Ectodermal cell (in vitro differentiated cells): ENCODE results near the gene CDH13.

Source experiments
- H3K27ac ChIP-seq: 2 replicates; pipeline ENCODE4 v1.7.0; 2013; ENCODE audit warnings: mild to moderate bottlenecking, low read depth, low read length; ENCODE audit not compliant: insufficient read depth, poor library complexity, severe bottlenecking
- H3K27me3 ChIP-seq: 2 replicates; pipeline ENCODE4 v1.7.0; 2013; ENCODE audit warnings: mild to moderate bottlenecking, low read length; ENCODE audit not compliant: insufficient read depth, control insufficient read depth, poor library complexity, severe bottlenecking
- H3K36me3 ChIP-seq: one replicate; pipeline ENCODE4 v1.7.0; 2013; ENCODE audit warnings: low read length; ENCODE audit not compliant: control insufficient read depth, insufficient read depth
- H3K4me1 ChIP-seq: one replicate; pipeline ENCODE4 v1.7.0; 2013; ENCODE audit warnings: low read length; ENCODE audit not compliant: control insufficient read depth, insufficient read depth
- H3K4me3 ChIP-seq: 2 replicates; pipeline ENCODE4 v1.7.0; 2013; ENCODE audit warnings: low read depth, low read length, control low read depth; ENCODE audit not compliant: insufficient read depth
- H3K9me3 ChIP-seq: 2 replicates; pipeline ENCODE4 v1.7.0; 2013; ENCODE audit warnings: mild to moderate bottlenecking, low read length, moderate library complexity; ENCODE audit not compliant: control insufficient read depth
- WGBS, 2 experiments: methylation state at CpG; one replicate each; pipeline ENCODE4 v1.1.7; 2013; ENCODE audit warnings: missing lambda C conversion rate in 2 of 2; 5-methylcytosine and 5-hydroxymethylcytosine counted together

The CDH13 gene

GRCh38 chr16:83125999-83126568, 499.3 kb downstream of the CDH13 start:
- no peaks in the 10 kb centered on the region for H3K36me3 ChIP-seq
- no peaks in the 10 kb centered on the region for H3K4me1 ChIP-seq
- 70 to 74% methylated on average over 6 of the region's 6 CpGs for WGBS, 2 experiments
- H3K27me3 ChIP-seq: no peaks in the 10 kb centered on the region
- H3K4me3 ChIP-seq: no peak overlapping the region
- no peaks in the 10 kb centered on the region for H3K9me3 ChIP-seq
- no peak overlapping the region for H3K27ac ChIP-seq

GRCh38 chr16:83128041-83128440, 501.3 kb downstream of the CDH13 start:
- Histone ChIP-seq H3K4me3 (no peak overlapping the region), H3K4me1 (no peaks in the 10 kb centered on the region), H3K9me3 (no peaks in the 10 kb centered on the region), H3K27me3 (no peaks in the 10 kb centered on the region), H3K27ac (no peak overlapping the region), H3K36me3 (no peaks in the 10 kb centered on the region)
- 92 to 97% methylated on average over 6 of the region's 6 CpGs for WGBS, 2 experiments

DNA sequence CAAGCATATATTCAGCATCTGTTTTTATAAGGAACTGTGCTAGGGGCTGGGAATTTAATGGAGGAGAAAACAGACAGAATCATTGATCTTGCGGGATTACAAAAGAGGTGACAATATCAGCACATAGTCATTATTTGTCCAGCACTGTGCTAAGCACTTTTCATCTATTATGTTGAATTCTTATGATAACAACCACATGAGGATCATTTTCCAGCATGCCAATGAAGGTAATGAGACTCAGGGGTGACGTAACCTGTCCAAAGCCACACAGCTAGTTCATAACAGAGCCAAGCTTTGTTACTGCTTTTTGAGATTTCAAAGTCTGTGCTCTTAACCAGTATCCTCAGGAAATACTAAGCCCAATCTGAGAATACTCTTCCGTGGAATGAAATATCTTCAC, 503.3 kb downstream of the CDH13 start:
- Histone ChIP-seq H3K4me1 (no peaks in the 10 kb centered on the region), H3K27ac (no peak overlapping the region), H3K9me3 (no peaks in the 10 kb centered on the region), H3K27me3 (no peaks in the 10 kb centered on the region), H3K36me3 (no peaks in the 10 kb centered on the region), H3K4me3 (no peak overlapping the region)
- WGBS, 2 experiments: 93 to 95% methylated on average over 3 of the region's 3 CpGs

DNA sequence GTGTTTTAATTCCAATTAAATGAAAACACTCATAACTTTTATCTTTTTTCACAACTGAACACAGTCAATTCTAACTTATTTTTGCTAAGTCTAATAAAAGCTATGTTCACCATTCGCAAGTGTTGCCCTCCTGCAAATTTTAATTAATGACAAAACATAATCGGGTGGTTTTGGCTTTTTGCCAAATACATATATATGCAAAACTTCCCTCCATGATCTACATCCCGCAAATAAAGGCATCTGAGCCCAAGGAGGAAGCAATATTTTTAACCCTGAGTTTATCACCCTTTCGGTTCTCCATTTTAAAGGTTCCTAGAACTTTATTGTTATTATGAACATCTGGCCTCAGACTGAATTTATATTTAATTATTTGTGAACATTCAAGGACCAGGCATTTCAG, 507.9 kb downstream of the CDH13 start:
- WGBS, 2 experiments: 95 to 98% methylated on average over 3 of the region's 4 CpGs
- Histone ChIP-seq H3K4me1 (no peaks in the 10 kb centered on the region), H3K27ac (no peak overlapping the region), H3K4me3 (no peak overlapping the region), H3K9me3 (no peaks in the 10 kb centered on the region), H3K27me3 (no peaks in the 10 kb centered on the region), H3K36me3 (no peaks in the 10 kb centered on the region)

DNA sequence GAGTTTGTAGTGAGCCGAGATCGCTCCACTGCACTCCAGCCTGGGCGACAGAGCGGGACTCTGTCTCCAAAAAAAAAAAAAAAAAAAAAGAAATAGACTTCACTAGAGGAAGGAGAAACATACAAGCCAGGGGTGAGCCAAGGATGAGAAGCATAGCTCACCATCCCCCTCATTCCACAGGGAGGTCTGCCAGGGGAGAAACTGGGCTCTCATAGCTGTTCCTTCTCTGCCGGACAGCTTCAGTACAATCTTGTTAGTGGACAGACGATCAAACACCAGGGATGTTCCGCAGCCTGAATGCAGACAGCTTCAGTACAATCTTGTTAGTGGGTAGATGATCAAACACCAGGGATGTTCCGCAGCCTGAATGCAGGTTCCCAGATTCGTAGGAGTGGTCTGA, 509.6 kb downstream of the CDH13 start:
- Histone ChIP-seq H3K27ac (no peak overlapping the region), H3K4me3 (no peak overlapping the region), H3K4me1 (no peaks in the 10 kb centered on the region), H3K27me3 (no peaks in the 10 kb centered on the region), H3K9me3 (no peaks in the 10 kb centered on the region), H3K36me3 (no peaks in the 10 kb centered on the region)
- 92 to 96% methylated on average over 9 of the region's 9 CpGs for WGBS, 2 experiments

GRCh38 chr16:83136924-83137323, 510.2 kb downstream of the CDH13 start:
- H3K27me3 ChIP-seq: no peaks in the 10 kb centered on the region
- no peaks in the 10 kb centered on the region for H3K36me3 ChIP-seq
- 91 to 92% methylated on average over 5 of the region's 5 CpGs for WGBS, 2 experiments
- no peak overlapping the region for H3K27ac ChIP-seq
- H3K4me3 ChIP-seq: no peak overlapping the region
- H3K4me1 ChIP-seq: no peaks in the 10 kb centered on the region
- no peaks in the 10 kb centered on the region for H3K9me3 ChIP-seq

DNA sequence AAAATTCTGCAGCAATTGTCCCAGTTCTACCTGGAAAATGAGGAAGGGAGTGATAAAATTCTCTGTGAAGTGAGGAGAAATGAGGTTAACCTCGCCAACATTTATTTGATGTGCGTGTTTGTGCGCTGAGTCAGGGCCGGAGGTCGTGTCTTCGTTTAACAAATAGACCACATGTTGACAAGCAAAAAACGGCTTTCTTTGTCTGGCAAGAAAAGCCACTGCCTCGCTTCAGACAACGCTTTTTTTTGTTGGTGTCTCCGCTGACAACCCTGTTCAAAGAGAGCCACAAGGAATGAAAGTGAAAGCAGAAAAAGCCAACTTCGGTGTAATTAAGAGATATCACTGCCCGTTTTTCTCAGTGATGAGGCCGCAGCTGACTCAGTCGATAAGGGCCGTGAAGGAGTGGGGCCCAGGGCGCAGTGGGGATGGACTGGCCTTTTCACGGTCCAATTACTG, 510.6 kb downstream of the CDH13 start:
- Histone ChIP-seq H3K4me3 (no peak overlapping the region), H3K4me1 (no peaks in the 10 kb centered on the region), H3K9me3 (no peaks in the 10 kb centered on the region), H3K36me3 (no peaks in the 10 kb centered on the region), H3K27me3 (no peaks in the 10 kb centered on the region), H3K27ac (no peak overlapping the region)
- WGBS, 2 experiments: 65 to 73% methylated on average over 17 of the region's 17 CpGs

DNA sequence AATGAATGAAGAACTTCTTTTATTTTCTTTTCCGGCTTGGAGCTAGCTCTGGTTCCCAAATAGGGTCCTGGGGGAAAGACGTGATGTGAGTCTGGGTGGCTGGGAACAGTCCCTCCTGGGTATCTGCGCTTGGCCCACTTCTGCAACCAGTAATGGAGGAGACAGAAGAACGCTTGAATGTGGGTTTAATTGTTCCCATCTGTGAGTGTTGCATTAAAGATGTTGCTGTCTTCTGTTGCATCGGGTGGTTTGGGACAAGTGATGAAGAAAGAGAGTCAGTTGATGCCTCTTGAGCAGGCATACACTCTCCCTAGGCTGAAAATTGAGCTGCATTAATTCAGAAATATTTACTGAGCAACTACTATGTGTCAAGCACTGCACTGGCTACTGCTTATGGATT, 511.1 kb downstream of the CDH13 start:
- Histone ChIP-seq H3K36me3 (no peaks in the 10 kb centered on the region), H3K4me3 (no peak overlapping the region), H3K9me3 (no peaks in the 10 kb centered on the region), H3K27ac (no peak overlapping the region), H3K27me3 (no peaks in the 10 kb centered on the region), H3K4me1 (no peaks in the 10 kb centered on the region)
- 94% methylated on average over 5 of the region's 5 CpGs for WGBS, 2 experiments

DNA sequence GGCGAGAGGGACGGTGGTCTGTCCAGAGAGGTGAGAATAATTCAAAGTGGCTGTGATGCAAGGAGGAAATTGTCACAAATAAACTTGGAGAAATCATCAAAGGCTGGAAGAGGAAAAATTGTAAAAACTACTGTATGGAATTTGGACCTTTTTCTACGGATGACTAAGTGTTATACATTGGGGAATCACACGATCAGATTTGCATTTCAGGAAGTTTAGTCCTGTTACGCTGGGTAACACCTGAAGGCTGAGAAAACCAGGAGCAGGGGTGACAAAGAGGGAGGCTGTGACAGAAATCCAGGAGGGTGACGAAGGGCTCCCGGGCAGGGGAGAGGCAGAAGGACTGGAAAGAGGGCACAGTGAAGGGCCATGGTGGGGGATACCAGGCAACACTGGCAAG, 511.7 kb downstream of the CDH13 start:
- H3K27ac ChIP-seq: no peak overlapping the region
- H3K9me3 ChIP-seq: no peaks in the 10 kb centered on the region
- no peaks in the 10 kb centered on the region for H3K36me3 ChIP-seq
- WGBS, 2 experiments: 95% methylated on average over 7 of the region's 7 CpGs
- no peak overlapping the region for H3K4me3 ChIP-seq
- H3K27me3 ChIP-seq: no peaks in the 10 kb centered on the region
- no peaks in the 10 kb centered on the region for H3K4me1 ChIP-seq

DNA sequence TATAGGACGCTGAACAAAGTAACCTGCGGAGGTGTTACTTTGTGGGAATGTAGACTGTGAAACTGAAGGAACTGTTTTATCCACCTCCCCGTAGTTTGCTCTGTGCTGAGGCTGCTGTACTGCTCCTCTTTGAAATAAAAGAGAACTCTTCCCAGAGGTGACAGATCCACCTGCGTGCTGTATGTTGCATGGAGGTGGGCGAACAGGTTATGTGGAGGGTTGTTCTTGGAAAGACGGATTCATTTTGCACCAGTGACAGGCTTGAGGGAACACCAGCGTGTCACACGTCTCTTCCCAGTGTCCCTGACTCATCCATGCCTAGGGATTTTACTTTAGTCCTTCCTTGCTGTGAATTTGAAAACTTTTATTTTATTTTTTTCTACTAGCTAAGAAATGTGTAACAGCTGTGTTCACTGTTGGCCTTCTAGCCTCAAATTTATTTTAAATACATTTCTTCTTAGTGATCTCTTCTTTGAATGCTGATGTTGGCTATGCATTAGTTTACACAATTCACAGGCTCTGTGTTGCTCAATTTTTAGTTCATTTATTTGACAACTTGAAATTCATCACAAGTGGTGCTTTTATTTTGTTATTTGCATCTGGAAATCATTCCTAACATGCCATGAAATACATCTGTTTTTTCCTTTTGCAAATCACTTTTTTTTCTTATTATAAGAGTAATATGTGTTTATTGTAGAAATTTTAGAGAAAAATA, 512.4 kb downstream of the CDH13 start:
- H3K9me3 ChIP-seq: no peaks in the 10 kb centered on the region
- H3K4me3 ChIP-seq: no peak overlapping the region
- WGBS, 2 experiments: 91 to 95% methylated on average over 8 of the region's 8 CpGs
- no peaks in the 10 kb centered on the region for H3K27me3 ChIP-seq
- no peaks in the 10 kb centered on the region for H3K36me3 ChIP-seq
- H3K27ac ChIP-seq: no peak overlapping the region
- no peaks in the 10 kb centered on the region for H3K4me1 ChIP-seq
